ENCODE measurements around the gene CFDP1.

- TF ChIP-seq, protein P1, sequence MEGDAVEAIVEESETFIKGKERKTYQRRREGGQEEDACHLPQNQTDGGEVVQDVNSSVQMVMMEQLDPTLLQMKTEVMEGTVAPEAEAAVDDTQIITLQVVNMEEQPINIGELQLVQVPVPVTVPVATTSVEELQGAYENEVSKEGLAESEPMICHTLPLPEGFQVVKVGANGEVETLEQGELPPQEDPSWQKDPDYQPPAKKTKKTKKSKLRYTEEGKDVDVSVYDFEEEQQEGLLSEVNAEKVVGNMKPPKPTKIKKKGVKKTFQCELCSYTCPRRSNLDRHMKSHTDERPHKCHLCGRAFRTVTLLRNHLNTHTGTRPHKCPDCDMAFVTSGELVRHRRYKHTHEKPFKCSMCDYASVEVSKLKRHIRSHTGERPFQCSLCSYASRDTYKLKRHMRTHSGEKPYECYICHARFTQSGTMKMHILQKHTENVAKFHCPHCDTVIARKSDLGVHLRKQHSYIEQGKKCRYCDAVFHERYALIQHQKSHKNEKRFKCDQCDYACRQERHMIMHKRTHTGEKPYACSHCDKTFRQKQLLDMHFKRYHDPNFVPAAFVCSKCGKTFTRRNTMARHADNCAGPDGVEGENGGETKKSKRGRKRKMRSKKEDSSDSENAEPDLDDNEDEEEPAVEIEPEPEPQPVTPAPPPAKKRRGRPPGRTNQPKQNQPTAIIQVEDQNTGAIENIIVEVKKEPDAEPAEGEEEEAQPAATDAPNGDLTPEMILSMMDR (IDR thresholded peaks at IDR 0.05), result no peak
- TF ChIP-seq POLR2A (IDR thresholded peaks at IDR 0.05), result peak; percentile 21 to 57
Observed at GRCh38 chr16:75244844-75245758, 188.2 kb downstream of the CFDP1 start.

Data from adrenal gland (tissue), 5 donors.